ENCODE results near the gene CACNA2D4.

- TF ChIP-seq SMAD3 (CRISPR knock-in tag; IDR thresholded peaks at IDR 0.05) = no peak
- no peak for TF ChIP-seq CEBPB (IDR thresholded peaks at IDR 0.05; ENCODE audit: borderline replicate concordance, low read depth, low read length)
- TF ChIP-seq SIN3A (IDR thresholded peaks at IDR 0.05; ENCODE audit: borderline replicate concordance, low read depth, low read length) = no peak
- TF ChIP-seq ZNF609 (CRISPR knock-in tag; IDR thresholded peaks at IDR 0.05; ENCODE audit: borderline replicate concordance) = no peak
- no peak for TF ChIP-seq PHB2 (IDR thresholded peaks at IDR 0.05; ENCODE audit: partially characterized antibody)
- TF ChIP-seq, protein P1, sequence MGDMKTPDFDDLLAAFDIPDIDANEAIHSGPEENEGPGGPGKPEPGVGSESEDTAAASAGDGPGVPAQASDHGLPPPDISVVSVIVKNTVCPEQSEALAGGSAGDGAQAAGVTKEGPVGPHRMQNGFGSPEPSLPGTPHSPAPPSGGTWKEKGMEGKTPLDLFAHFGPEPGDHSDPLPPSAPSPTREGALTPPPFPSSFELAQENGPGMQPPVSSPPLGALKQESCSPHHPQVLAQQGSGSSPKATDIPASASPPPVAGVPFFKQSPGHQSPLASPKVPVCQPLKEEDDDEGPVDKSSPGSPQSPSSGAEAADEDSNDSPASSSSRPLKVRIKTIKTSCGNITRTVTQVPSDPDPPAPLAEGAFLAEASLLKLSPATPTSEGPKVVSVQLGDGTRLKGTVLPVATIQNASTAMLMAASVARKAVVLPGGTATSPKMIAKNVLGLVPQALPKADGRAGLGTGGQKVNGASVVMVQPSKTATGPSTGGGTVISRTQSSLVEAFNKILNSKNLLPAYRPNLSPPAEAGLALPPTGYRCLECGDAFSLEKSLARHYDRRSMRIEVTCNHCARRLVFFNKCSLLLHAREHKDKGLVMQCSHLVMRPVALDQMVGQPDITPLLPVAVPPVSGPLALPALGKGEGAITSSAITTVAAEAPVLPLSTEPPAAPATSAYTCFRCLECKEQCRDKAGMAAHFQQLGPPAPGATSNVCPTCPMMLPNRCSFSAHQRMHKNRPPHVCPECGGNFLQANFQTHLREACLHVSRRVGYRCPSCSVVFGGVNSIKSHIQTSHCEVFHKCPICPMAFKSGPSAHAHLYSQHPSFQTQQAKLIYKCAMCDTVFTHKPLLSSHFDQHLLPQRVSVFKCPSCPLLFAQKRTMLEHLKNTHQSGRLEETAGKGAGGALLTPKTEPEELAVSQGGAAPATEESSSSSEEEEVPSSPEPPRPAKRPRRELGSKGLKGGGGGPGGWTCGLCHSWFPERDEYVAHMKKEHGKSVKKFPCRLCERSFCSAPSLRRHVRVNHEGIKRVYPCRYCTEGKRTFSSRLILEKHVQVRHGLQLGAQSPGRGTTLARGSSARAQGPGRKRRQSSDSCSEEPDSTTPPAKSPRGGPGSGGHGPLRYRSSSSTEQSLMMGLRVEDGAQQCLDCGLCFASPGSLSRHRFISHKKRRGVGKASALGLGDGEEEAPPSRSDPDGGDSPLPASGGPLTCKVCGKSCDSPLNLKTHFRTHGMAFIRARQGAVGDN (CRISPR knock-in tag; IDR thresholded peaks at IDR 0.05) = no peak
- TF ChIP-seq ARNT2 (CRISPR knock-in tag; IDR thresholded peaks at IDR 0.05; ENCODE audit: low read depth) = no peak
- no peak for TF ChIP-seq ZNF570 (CRISPR knock-in tag; IDR thresholded peaks at IDR 0.05; ENCODE audit: borderline replicate concordance)
- no peak for TF ChIP-seq ZSCAN31 (CRISPR knock-in tag; IDR thresholded peaks at IDR 0.05; ENCODE audit: low read depth)
Measured at GRCh38 chr12:1911598-1912575, 6.6 kb downstream of the CACNA2D4 start.
